ENCODE measurements around the gene ANKK1. TPM values are rescaled to one million over a fixed set of nuclear protein-coding genes. Genes with fewer than 3 reads are reported as not detected.

Gene ANKK1
- total RNA-seq, 1 donor from 2014 or later, result 0.08 TPM

GRCh38 chr11:113449743-113450142 is 62.2 kb downstream of the ANKK1 start:
- ATAC-seq, result no peak
- DNase-seq (ENCODE audit: low spot score), result no peak

Other genes starting within 250 kb of the ANKK1 start
- 5.8 TPM for gene TTC12, start 73.2 kb upstream of the ANKK1 start, total RNA-seq
- not detected for gene DRD2, start 87.6 kb downstream of the ANKK1 start, total RNA-seq

All from left lobe of liver (tissue), 2 donors.